Kidney epithelial cell (primary cell): ENCODE data around the gene MMP24. TPM values are rescaled to one million over a fixed set of nuclear protein-coding genes. Genes with fewer than 3 reads are reported as not detected.

Experiments used
- DNase-seq: peaks from one replicate; pipeline ENCODE4 v3.0.0-alpha.2; 2010; ENCODE audit warnings: low read depth
- H3K27me3 ChIP-seq: 2 replicates; pipeline ENCODE4 v1.6.0; 2011; ENCODE audit warnings: low read length; ENCODE audit not compliant: control insufficient read depth, insufficient read depth
- H3K36me3 ChIP-seq: 2 replicates; pipeline ENCODE4 v1.5.1; 2011; ENCODE audit warnings: low read length; ENCODE audit not compliant: control insufficient read depth, insufficient read depth
- H3K4me3 ChIP-seq: 2 replicates; pipeline ENCODE4 v1.5.1; 2011; ENCODE audit warnings: low read depth, mild to moderate bottlenecking, control low read depth, low read length
- total RNA-seq: library from RNA; depleted of rRNA; stranded (reverse); fragments of >200 nt; gene quantifications from 2 replicates; pipeline ENCODE4 v1.2.3, GENCODE V29; 2015
- TF ChIP-seq, protein P1 (sequence below): IDR thresholded peaks from 2 replicates; pipeline ENCODE4 v1.5.1; 2011; ENCODE audit warnings: mild to moderate bottlenecking, moderate library complexity, low read length, control low read depth, inconsistent platforms; ENCODE audit not compliant: insufficient read depth, poor library complexity, severe bottlenecking

MMP24 gene
- total RNA-seq, 1 donor from 2014 or later = 6.9 TPM

DNA sequence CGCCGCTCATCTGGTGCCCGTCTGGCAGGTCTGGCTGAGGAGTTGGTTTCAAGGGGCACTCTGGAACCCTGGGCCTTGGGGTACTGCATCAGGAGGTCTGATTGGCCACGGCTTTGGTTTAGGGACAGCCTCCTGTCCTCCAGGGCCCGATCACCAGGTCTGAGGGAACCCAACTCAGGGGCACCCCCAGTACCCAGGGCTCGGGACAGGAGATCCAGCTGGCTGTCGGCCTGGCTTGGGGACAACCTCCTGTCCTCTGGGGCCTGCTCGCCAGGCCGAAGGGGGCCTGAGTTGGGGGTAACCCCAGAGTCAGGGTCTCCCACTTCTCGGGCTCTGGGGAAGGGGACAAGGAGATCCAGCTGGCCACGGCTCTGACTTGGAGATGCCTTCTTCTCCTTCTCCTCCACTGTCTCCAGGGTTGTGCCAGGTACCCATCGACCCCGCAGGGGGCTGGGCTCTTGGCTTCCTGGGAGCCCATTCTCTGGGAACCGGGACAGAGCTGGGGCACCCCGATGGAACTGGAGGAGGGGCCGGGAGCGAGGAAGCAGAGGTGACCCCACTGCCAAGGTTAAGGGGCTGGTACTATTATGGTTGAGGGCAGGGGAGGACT is 60.5 kb downstream of the MMP24 start:
- no peaks in the 10 kb centered on the region for H3K27me3 ChIP-seq
- no peak overlapping the region for H3K4me3 ChIP-seq
- no peaks in the 10 kb centered on the region for H3K36me3 ChIP-seq
- DNase-seq = no peak
- TF ChIP-seq, protein P1, sequence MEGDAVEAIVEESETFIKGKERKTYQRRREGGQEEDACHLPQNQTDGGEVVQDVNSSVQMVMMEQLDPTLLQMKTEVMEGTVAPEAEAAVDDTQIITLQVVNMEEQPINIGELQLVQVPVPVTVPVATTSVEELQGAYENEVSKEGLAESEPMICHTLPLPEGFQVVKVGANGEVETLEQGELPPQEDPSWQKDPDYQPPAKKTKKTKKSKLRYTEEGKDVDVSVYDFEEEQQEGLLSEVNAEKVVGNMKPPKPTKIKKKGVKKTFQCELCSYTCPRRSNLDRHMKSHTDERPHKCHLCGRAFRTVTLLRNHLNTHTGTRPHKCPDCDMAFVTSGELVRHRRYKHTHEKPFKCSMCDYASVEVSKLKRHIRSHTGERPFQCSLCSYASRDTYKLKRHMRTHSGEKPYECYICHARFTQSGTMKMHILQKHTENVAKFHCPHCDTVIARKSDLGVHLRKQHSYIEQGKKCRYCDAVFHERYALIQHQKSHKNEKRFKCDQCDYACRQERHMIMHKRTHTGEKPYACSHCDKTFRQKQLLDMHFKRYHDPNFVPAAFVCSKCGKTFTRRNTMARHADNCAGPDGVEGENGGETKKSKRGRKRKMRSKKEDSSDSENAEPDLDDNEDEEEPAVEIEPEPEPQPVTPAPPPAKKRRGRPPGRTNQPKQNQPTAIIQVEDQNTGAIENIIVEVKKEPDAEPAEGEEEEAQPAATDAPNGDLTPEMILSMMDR = no peak

DNA sequence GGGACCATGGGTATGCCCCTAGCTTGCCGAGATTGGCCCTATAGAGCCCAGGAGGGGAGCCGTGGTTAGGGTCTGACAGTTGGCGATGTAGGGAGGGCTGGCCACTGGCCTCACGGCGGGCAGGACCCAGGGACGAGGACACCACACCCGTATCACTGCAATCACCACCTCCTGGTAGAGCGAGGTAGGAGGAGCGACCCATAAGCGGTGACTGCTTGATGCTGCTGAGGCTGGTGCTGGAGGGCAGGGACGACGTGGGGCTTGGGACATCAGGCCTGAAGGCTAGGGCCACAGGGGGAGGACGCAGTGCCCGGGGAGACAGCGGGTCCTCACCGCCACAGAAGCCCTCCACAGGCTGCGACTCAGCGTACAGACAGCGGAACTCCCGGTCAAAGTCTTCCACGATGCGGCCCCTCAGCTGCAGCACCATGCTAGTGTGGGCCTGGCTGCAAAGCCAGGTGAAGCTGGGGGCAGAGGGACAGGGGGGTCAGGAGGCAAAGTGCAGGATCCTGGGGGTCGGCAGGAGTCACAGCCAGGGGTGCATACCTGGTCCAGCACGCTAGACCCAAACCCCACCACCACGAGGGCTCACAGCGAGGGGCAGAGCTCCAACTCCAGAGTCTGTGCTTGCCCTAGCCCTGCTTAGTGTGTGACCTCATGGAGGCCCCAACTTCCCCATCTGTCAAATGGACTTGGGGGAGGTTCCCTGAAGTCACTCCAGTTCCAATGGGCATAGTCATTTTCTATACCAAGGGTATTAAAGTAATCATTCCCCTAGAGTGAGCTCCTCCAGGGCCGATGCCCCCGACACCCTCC is 61.2 kb downstream of the MMP24 start:
- Histone ChIP-seq H3K27me3 (no peaks in the 10 kb centered on the region), H3K36me3 (no peaks in the 10 kb centered on the region)
- TF ChIP-seq, protein P1 = no peak

DNA sequence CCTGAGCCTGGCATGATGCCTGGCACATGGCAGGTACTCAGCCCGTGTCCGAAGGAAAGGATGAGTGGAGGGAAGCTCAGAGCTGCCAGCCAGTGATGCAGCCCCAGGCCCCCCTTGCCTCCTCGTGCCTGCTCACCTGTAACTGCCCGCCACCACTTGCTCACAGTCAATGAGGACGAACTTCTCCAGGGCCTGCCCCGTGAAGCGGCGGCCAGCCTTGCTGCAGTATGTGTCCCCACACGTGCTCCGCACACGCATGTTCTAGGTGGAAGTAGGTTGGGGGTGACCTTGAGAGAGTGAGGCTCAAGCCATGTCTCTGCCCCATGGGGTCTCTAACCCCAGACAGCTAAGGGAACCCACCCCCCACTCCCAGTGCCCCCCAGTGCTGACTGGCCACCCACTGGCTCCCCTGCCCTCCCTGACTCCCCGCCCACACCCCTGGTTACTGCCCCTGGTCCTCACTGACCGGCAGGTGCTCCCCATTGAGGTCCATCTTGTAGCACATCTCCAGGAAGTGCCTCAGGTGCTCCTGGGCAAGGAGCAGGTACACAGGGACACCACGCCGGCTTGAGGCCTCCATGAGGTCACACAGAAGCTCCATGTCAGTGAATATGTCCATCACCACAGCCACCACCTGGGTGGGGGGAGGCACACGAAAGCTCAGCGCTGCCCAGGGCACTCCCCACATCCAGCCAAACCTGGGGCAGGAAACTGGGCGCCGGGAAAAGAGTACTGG is 62.0 kb downstream of the MMP24 start:
- no peak for DNase-seq
- H3K36me3 ChIP-seq = no peaks in the 10 kb centered on the region
- TF ChIP-seq, protein P1 = no peak

More for the DNA sequence above, 61.2 kb downstream of the MMP24 start:
- no peak for DNase-seq
- H3K4me3 ChIP-seq = no peak overlapping the region

DNA sequence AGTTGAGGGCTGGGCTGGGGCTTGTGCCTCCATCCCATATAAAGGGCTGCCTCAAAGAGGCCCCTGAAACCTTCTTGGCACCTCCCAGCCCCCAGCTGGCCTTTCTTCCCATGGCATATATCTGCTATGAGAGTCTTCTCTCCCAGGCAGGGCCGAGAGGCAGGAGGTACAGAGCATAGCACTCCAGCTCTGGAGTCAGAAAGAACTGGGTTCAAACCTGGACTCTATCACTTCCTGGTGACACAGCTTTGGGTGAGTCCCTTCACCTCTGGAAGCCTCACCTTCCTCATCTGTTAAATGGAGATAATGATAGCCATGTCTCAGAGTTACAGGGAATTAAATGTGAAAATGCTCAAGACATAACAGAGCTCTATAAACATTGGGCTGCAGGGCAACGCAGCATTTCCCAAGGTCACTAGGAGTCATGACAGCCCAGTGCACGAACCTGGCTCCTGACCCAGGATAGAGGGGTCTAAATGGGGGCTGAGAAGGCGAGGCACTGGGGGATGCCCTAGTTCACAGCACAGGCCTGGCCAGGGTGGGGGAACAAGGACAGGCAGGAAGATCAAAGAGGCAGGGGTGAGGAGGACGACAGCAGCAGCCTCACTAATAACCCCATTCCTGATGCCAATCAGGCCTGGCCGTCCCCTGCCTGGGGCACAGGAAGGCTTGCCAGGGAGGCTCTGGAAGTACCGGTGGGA is 63.8 kb downstream of the MMP24 start:
- TF ChIP-seq, protein P1 = no peak
- Histone ChIP-seq H3K4me3 (no peak overlapping the region), H3K27me3 (no peaks in the 10 kb centered on the region), H3K36me3 (no peaks in the 10 kb centered on the region)
- DNase-seq = no peak

More for the DNA sequence above, 62.0 kb downstream of the MMP24 start:
- Histone ChIP-seq H3K27me3 (no peaks in the 10 kb centered on the region), H3K4me3 (no peak overlapping the region)

DNA sequence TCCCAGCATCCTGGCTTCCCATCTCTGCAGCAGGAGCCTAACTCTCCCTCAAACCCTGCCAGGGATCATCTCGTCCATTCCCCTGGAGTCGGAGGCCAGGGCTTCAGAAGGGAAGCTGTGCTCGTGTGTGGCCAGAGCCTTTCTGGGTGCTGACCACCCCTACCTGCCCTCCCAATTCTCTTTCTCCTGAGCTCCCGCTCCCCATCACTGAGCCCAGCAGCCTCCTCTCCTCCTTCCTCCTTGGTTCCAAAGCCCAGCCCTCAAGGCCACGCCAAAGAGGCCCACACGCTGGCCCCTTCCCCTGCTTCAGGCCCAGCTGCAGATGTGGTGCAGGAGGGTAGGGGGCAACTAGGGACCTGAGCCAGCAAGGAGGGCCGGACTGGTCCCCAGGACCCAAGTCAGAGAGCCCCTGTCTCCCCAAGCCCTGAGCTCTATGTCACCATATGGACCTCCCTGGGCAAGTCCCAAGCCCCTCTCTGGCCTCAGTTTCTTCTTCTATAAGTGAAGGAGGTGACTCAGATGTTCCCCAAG is 64.5 kb downstream of the MMP24 start:
- no peak overlapping the region for H3K4me3 ChIP-seq
- no peak for DNase-seq

More for the DNA sequence above, 64.5 kb downstream of the MMP24 start:
- Histone ChIP-seq H3K36me3 (no peaks in the 10 kb centered on the region), H3K27me3 (no peaks in the 10 kb centered on the region)
- TF ChIP-seq, protein P1 = no peak
